PC-9 (cell line): ENCODE measurements around the gene MAN1C1.

Experiments
- EZH2 ChIP-seq: fragments of 200-600 bp; sonication (generic); IDR thresholded peaks from 2 replicates; pipeline ENCODE4 v1.8.0; 2017; ENCODE audit warnings: antibody characterized with exemption, low read depth
- TF ChIP-seq, protein P1 (sequence below): fragments of 200-600 bp; sonication (generic); conservative IDR thresholded peaks from 2 replicates; pipeline ENCODE4 v1.6.1; 2017; ENCODE audit warnings: mixed run types, antibody characterized with exemption, mild to moderate bottlenecking, moderate library complexity

- no peak for TF ChIP-seq EZH2
- TF ChIP-seq, protein P1, sequence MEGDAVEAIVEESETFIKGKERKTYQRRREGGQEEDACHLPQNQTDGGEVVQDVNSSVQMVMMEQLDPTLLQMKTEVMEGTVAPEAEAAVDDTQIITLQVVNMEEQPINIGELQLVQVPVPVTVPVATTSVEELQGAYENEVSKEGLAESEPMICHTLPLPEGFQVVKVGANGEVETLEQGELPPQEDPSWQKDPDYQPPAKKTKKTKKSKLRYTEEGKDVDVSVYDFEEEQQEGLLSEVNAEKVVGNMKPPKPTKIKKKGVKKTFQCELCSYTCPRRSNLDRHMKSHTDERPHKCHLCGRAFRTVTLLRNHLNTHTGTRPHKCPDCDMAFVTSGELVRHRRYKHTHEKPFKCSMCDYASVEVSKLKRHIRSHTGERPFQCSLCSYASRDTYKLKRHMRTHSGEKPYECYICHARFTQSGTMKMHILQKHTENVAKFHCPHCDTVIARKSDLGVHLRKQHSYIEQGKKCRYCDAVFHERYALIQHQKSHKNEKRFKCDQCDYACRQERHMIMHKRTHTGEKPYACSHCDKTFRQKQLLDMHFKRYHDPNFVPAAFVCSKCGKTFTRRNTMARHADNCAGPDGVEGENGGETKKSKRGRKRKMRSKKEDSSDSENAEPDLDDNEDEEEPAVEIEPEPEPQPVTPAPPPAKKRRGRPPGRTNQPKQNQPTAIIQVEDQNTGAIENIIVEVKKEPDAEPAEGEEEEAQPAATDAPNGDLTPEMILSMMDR = no peak
Observed at GRCh38 chr1:25694167-25695007, 77.8 kb downstream of the MAN1C1 start.
